ENCODE data around the gene RNF40.

RNF40 gene

GRCh38 chr16:30761928-30762902 lies at the start of gene RNF40, which contains the start of gene CFAP119:
RNF40 (plus strand) TSS chr16:30762322; CDS start chr16:30762546, 224 bp downstream.
CFAP119 (minus strand) TSS chr16:30762062; CDS start chr16:30761748, 314 bp downstream.
- peak; percentile 92 to 94 for DNase-seq (ENCODE audit: low read depth in 2 of 2)

DNA sequence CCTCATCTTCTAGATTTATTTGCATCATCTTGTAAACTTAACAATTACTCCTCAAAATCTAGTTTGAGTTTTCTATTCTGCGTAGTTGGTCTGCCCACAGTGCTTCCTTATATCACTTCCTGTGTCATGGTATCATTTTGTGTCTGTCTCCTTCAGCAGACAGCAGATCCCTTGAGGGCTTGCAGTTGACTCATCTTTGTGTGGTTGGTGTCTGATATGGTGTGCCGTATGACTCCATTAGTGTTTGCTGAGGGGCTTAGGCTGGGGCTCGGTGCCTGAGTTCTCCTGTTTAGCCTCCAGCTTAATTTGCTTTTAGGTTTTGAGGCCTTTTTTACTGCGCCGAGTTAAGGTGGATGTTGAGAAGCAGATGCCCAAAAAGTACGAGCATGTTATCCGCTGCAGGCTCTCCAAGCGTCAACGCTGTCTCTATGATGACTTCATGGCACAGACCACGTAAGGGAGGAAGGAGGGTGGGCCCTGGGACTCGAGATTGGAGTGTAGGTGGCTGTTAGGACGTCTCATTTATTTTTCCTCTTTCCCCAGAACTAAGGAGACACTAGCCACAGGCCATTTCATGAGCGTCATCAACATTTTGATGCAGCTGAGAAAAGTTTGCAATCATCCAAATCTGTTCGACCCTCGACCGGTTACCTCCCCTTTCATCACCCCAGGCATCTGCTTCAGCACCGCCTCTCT lies 46.2 kb upstream of the RNF40 start:
- no peak for DNase-seq (ENCODE audit: low read depth in 2 of 2)

GRCh38 chr16:30720086-30720485 lies 42.0 kb upstream of the RNF40 start:
- no peak for DNase-seq (ENCODE audit: low read depth in 2 of 2)

- DNase-seq (ENCODE audit: low read depth in 2 of 2): no peak
Observed at GRCh38 chr16:30720694-30721093, 41.4 kb upstream of the RNF40 start.

DNA sequence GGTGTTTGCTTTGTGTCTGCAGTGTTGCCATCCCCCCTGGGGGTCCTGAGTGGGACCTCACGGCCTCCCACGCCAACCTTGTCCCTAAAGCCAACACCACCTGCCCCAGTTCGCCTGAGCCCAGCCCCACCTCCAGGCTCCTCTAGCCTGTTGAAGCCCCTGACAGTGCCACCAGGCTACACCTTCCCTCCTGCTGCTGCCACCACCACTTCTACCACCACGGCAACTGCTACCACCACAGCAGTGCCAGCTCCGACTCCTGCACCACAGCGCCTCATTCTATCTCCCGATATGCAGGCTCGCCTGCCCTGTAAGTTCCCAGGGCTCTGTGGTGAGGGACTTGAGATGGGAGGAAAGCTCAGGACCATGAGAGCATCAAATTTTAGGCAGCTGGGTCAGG lies 41.0 kb upstream of the RNF40 start:
- DNase-seq (ENCODE audit: low read depth in 2 of 2): no peak

DNA sequence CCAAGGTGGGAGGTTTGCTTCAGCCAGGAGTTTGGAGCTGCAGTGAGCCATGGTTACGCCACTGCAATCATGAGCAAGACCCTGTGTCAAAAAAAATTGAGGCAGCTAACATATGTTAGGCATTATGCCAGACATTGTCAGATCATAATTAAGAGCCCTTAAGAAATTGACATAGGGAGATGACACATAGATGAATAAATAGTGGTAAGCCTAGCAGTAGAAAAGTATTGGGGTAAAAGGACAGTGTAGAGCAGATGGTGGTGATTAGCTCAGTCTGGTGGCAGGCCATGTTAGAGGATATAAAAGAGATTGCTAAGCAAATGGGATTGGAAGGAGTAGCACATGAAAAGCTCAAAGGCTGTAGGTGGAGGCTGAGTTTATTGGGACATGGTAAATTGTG lies 40.5 kb upstream of the RNF40 start:
- DNase-seq (ENCODE audit: low read depth in 2 of 2): peak; percentile 19 to 23

DNA sequence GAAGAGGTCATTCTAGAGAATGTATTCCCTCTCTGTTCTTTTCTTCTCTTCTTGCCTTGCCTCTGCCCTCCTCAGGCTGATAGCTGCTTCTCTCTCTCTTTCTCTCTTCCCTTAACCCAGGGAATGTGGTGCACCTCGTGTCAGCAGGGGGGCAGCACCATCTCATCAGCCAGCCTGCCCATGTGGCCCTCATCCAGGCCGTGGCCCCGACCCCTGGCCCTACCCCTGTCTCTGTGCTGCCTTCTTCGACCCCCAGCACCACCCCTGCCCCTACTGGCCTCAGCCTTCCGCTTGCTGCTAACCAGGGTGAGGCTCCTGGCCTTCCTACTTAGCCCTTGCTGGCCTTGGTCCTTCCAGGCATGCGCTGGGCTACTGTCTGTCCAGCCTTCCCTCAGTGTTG lies 39.7 kb upstream of the RNF40 start:
- DNase-seq (ENCODE audit: low read depth in 2 of 2): no peak

GRCh38 chr16:30722916-30723315 lies 39.2 kb upstream of the RNF40 start:
- no peak for DNase-seq (ENCODE audit: low read depth in 2 of 2)

DNA sequence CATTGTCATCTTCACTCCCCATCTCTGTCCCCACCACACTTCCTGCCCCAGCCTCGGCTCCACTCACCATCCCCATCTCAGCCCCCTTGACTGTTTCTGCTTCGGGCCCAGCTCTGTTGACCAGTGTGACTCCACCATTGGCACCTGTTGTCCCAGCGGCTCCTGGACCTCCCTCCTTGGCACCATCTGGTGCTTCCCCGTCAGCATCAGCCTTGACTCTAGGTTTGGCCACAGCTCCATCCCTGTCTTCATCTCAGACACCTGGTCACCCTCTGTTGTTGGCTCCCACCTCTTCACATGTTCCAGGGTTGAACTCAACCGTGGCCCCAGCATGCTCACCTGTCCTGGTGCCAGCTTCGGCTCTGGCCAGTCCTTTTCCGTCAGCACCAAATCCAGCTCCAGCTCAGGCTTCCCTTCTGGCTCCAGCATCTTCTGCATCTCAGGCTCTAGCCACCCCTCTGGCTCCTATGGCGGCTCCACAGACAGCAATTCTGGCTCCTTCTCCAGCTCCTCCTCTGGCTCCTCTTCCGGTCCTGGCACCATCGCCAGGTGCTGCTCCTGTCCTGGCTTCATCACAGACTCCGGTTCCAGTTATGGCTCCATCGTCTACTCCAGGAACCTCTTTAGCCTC lies 38.3 kb upstream of the RNF40 start:
- DNase-seq (ENCODE audit: low read depth in 2 of 2): no peak

DNA sequence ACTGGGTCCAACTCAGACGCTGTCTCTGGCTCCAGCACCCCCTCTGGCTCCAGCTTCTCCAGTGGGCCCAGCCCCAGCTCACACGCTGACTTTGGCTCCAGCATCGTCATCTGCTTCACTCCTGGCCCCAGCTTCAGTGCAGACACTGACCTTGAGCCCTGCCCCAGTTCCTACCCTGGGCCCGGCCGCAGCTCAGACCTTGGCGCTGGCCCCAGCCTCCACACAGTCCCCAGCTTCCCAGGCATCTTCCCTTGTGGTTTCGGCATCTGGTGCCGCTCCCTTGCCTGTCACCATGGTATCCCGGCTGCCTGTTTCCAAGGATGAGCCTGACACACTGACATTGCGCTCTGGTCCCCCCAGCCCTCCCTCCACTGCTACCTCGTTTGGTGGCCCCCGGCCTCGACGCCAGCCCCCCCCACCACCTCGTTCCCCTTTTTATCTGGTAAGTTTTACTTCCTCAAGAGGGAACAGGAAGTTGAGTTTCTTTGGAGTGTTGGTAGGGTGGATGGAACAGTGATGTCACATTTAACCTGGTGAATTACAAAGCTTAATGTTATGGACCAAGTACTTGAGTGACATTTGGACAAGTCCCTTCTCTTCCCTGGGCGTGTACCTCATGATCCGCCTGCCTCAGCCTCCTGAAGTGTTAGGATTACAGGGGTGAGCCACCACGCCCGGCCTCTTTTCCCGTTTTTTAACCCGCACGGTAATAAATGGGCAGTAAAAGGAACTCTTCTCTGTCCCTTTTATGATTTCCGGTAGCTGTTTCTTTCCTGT lies 37.3 kb upstream of the RNF40 start:
- DNase-seq (ENCODE audit: low read depth in 2 of 2): no peak

GRCh38 chr16:30725418-30725792 lies 36.7 kb upstream of the RNF40 start:
- DNase-seq (ENCODE audit: low read depth in 2 of 2): no peak

GRCh38 chr16:30728321-30728720 lies 33.8 kb upstream of the RNF40 start:
- DNase-seq (ENCODE audit: low read depth in 2 of 2): no peak

DNA sequence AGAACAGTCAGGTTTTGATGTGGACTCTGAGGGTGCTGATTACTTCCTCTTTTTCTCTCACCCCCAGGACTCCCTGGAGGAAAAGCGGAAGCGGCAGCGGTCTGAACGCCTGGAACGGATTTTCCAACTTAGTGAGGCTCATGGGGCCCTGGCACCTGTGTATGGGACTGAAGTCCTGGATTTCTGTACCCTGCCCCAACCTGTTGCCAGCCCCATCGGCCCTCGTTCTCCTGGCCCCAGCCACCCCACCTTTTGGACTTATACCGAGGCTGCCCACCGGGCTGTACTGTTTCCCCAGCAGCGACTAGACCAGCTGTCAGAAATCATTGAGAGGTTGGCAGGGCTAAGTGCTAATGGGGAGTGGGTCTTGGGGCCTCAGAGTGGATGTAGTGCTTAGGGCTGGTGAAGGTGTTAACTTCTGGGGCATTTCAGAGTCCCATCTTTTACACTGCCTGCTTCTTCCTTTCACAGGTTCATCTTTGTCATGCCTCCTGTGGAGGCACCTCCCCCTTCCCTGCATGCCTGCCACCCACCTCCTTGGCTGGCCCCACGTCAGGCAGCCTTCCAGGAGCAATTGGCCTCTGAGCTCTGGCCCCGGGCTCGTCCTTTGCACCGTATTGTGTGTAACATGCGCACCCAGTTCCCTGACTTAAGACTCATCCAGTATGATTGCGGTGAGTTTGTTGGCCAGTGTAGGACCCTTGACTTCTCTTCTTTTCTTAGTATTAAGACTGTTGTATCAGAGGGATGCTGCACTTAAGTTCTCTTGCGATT lies 33.0 kb upstream of the RNF40 start:
- no peak for DNase-seq (ENCODE audit: low read depth in 2 of 2)

DNA sequence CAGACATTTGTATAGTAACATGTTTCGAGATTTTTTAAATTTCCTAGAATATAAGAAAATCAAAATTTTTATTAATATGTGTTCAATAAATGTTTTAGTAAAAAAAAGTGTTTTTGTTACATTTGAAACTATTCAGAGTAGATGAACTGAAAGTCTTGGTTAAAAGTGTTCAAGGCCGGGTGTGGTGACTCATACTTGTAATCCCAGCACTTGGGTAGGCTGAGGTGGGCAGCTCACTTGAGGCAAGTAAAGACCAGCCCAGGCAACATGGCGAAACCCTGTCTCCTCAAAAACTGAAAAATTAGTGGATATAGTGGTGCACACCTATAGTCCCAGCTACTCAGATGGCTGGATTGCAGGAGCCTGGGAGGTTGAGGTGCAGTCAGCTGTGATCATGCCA lies 30.7 kb upstream of the RNF40 start:
- DNase-seq (ENCODE audit: low read depth in 2 of 2): no peak

- no peak for DNase-seq (ENCODE audit: low read depth in 2 of 2)
Observed at GRCh38 chr16:30736995-30737793, 24.9 kb upstream of the RNF40 start.

GRCh38 chr16:30737794-30738648 lies 24.1 kb upstream of the RNF40 start:
- DNase-seq (ENCODE audit: low read depth in 2 of 2): no peak

DNA sequence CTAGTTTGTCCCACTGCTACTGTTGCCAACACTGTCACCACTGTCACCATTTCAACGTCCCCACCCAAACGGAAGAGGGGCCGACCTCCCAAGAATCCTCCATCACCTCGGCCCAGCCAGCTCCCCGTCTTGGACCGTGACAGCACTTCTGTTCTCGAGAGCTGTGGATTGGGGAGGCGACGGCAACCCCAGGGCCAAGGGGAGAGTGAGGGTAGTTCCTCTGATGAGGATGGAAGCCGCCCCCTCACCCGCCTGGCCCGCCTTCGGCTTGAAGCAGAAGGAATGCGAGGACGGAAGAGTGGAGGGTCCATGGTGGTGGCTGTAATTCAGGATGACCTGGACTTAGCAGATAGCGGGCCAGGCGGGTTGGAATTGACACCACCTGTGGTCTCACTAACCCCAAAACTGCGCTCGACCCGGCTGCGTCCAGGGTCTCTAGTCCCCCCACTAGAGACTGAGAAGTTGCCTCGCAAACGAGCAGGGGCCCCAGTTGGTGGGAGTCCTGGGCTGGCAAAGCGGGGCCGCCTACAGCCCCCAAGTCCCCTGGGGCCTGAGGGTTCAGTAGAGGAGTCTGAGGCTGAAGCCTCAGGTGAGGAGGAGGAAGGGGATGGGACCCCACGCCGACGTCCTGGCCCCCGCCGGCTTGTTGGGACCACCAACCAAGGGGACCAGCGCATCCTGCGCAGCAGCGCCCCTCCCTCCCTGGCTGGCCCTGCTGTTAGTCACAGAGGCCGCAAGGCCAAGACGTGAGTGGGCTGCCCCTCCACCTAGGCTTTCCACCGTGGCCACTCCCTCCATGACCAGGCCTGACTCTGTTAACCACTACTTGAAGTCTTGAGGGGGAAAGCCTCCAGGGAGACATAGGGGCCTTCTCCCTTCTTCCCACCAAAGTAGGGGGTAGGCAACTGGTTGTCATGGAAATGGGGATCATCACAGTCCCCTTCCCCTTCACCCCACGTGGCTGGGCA lies 22.9 kb upstream of the RNF40 start:
- no peak for DNase-seq (ENCODE audit: low read depth in 2 of 2)

All from fibroblast of skin of left biceps (primary cell).